ENCODE results near the gene NKIRAS1.

NKIRAS1 gene

GRCh38 chr3:23843869-23844268, 72.9 kb downstream of the NKIRAS1 start:
- no peak overlapping the region for H3K4me3 ChIP-seq (ENCODE audit: low read depth, low read length)
- DNase-seq (ENCODE audit: low read depth) = no peak
- TF ChIP-seq CTCF (IDR thresholded peaks at IDR 0.05; ENCODE audit: insufficient read depth, low read depth, low read length, missing control alignments) = no peak
